ENCODE data around the gene KLF5. TPM values are rescaled to one million over a fixed set of nuclear protein-coding genes. Genes with fewer than 3 reads are reported as not detected.

Gene KLF5
- total RNA-seq, 1 donor from 2014 or later = 23.0 TPM

GRCh38 chr13:73109288-73109899 lies 50.6 kb downstream of the KLF5 start:
- TF ChIP-seq CTCF (IDR thresholded peaks at IDR 0.05; ENCODE audit: insufficient read depth, low read length, poor library complexity, severe bottlenecking) = no peak
- Histone ChIP-seq H3K36me3 (ENCODE audit: control insufficient read depth, insufficient read depth, low read length) (no peaks in the 10 kb centered on the region), H3K27me3 (ENCODE audit: control insufficient read depth, insufficient read depth, low read length) (no peaks in the 10 kb centered on the region), H3K4me3 (ENCODE audit: low read depth, low read length) (no peak overlapping the region)
- no peak for DNase-seq (ENCODE audit: low read depth)

- no peak for TF ChIP-seq CTCF (IDR thresholded peaks at IDR 0.05; ENCODE audit: insufficient read depth, low read length, poor library complexity, severe bottlenecking)
- DNase-seq (ENCODE audit: low read depth) = no peak
- Histone ChIP-seq H3K27me3 (ENCODE audit: control insufficient read depth, insufficient read depth, low read length) (no peaks in the 10 kb centered on the region), H3K36me3 (ENCODE audit: control insufficient read depth, insufficient read depth, low read length) (no peaks in the 10 kb centered on the region), H3K4me3 (ENCODE audit: low read depth, low read length) (no peak overlapping the region)
Observed at GRCh38 chr13:73109969-73110368, 51.2 kb downstream of the KLF5 start.

GRCh38 chr13:73110814-73111213 lies 52.0 kb downstream of the KLF5 start:
- DNase-seq (ENCODE audit: low read depth) = no peak
- Histone ChIP-seq H3K4me3 (ENCODE audit: low read depth, low read length) (no peak overlapping the region), H3K27me3 (ENCODE audit: control insufficient read depth, insufficient read depth, low read length) (no peaks in the 10 kb centered on the region), H3K36me3 (ENCODE audit: control insufficient read depth, insufficient read depth, low read length) (no peaks in the 10 kb centered on the region)
- no peak for TF ChIP-seq CTCF (IDR thresholded peaks at IDR 0.05; ENCODE audit: insufficient read depth, low read length, poor library complexity, severe bottlenecking)

GRCh38 chr13:73111331-73111730 lies 52.5 kb downstream of the KLF5 start:
- no peak for DNase-seq (ENCODE audit: low read depth)
- H3K36me3 ChIP-seq (ENCODE audit: control insufficient read depth, insufficient read depth, low read length) = no peaks in the 10 kb centered on the region
- no peaks in the 10 kb centered on the region for H3K27me3 ChIP-seq (ENCODE audit: control insufficient read depth, insufficient read depth, low read length)
- no peak overlapping the region for H3K4me3 ChIP-seq (ENCODE audit: low read depth, low read length)
- TF ChIP-seq CTCF (IDR thresholded peaks at IDR 0.05; ENCODE audit: insufficient read depth, low read length, poor library complexity, severe bottlenecking) = no peak

- DNase-seq (ENCODE audit: low read depth) = no peak
- Histone ChIP-seq H3K36me3 (ENCODE audit: control insufficient read depth, insufficient read depth, low read length) (no peaks in the 10 kb centered on the region), H3K4me3 (ENCODE audit: low read depth, low read length) (no peak overlapping the region), H3K27me3 (ENCODE audit: control insufficient read depth, insufficient read depth, low read length) (no peaks in the 10 kb centered on the region)
- no peak for TF ChIP-seq CTCF (IDR thresholded peaks at IDR 0.05; ENCODE audit: insufficient read depth, low read length, poor library complexity, severe bottlenecking)
Observed at GRCh38 chr13:73119612-73120011, 60.8 kb downstream of the KLF5 start.
